CD4-positive, alpha-beta T cell treated with Interleukin-17A for 4 hours (primary cell): ENCODE measurements around the gene HOXB8.

Experiments
- DNase-seq: peaks from one replicate; pipeline ENCODE4 v3.0.0-alpha.2; 2020; ENCODE audit warnings: mixed read lengths

The HOXB8 gene

DNA sequence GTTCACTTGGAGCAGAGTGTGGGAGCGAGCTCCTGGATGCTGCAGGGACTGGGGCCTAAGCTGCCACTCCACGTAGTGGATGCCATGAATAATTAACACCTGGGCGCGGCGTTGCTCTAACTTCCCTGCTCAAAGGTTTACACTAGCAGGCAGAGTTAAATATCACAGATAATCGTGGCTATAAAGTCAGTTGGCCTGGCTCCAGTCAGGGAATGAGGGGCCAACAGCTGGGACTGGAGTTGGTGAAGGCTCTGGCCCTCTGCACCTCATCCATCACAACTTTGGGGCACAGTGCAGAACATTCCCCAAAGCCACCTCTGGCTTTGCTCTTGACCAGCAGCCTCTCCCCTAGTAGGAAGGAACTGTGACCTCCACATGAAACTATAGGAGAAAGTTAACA is 47.9 kb downstream of the HOXB8 start:
- DNase-seq, result no peak

DNA sequence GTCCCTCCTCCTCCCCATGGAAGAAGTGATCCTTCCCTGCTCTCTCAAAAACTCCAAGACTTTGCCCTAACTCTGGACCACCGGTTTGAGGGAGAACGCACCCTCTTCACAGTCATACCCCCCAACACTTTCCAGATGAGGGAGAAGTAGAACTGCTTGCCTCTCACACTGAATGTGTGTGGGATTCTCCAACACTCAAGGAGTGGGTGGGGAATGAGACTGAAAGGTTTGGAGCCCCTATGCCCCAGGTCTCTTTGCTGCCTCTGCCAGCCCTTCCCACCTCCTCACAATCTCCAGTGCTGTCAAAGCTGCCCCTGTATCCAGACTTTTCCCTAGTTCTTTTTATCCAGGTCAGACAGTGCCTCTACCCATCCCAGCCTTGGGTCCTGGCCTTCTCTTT is 48.4 kb downstream of the HOXB8 start:
- DNase-seq, result no peak

DNA sequence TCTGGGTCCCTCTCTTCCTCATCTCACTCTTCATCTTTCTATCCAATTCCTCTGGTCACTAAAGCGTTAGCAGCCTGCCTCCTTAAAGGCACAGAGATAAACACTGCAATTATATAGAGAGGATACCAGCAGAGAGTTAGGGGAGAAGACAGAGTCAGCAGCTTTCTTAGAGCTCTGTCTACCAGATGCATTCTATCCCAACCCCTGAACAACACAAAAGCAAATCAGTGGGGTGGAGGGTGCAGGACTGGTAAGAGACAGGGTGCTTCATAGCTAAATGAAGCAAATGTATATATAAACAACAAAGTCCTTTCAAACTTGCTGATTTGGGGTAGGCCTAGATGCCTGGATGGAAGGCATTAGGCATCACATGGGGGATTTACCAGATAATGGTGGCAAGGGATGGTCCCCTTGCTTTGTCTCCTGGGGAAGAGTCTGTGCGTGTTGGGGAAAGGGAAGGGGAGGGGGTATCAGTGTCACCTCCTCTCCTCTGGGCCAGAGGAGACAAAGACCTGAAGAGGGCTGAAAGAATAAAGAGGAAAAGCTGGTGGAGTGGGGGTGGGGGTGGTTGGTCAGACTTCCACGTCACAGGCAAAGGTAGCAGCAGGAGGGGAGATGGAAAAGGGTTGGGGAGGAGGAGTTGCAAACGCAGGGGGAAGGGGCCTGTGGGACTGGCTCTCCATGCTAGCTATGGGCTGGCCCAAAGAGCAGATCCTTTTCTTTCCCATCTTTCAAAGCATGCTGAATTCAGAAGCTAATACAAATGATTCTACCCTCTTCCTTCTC is 49.0 kb downstream of the HOXB8 start:
- no peak for DNase-seq

DNA sequence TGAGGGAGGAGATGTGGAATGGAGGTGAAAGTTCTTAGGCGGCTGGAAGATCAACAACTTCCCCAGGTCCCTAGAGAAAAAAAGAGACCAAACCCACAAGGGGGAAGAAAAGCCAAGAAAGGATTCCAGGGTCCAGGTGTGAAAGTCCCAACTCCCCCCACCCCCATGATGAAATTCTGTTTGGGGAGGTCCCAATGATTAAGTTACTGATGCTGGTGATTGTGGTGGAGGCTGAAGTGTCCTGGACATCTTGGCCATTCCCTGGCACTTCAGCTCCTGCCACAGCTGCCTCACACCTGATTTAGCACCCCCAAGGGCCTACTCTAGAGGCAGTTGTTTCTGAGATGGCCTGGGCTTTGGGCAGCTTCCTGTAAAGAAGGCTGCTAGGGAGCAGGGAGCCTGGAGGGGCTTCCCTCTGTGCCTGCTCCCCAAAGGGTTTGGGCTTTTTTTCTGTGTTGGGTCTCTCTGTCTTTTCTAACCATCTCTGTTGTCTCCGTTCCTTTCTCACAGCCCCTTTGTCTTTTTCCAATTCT is 50.0 kb downstream of the HOXB8 start:
- DNase-seq, result no peak

DNA sequence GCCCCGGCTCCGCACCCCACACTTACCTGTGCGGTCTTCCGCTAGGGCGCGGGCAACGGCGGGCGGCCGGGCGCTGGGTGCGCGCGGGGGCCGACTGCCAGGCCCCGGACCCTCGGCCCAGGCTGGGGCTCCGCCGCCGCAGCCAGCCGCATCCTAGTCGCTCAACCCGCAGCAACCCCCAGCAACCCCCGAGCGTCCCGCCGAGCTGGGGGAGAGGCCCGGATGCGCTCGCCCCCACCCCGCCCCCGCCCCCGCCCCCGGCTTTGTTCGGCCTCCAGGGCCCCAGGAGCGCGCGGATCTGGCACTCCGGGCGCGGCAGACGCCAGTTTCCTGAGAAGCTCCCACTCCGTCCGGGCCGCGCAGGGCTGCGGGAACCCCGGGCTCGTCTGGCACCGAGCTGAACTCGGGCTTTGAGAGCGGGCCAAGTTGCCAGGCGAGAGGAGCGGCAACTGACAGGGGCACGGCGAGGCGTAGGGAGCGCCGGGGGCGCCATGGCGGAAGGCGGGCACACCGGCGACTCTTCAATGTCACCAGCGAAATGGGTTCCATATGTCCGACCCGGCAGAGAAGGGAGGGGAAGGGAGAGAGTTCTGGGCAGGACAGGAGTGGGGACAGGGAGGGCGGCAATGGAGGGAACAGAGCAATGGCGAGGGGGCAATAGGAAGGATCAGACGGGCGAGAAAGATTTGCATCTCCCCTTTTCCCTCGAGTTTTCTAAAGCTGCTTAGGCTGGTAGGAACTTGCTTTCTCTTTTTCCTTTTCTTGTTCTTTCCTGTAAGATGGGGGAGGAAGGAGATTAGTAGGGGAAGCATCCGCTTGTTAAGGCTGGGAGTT is 50.7 kb downstream of the HOXB8 start:
- no peak for DNase-seq

GRCh38 chr17:48563867-48564187 is 51.3 kb downstream of the HOXB8 start:
- DNase-seq, result no peak

GRCh38 chr17:48563385-48563838 is 51.7 kb downstream of the HOXB8 start:
- DNase-seq, result no peak

- no peak for DNase-seq
Measured at GRCh38 chr17:48562934-48563333, 52.2 kb downstream of the HOXB8 start.
